ENCODE data around the gene COG3.

Gene COG3

GRCh38 chr13:45482571-45483173 lies 17.9 kb downstream of the COG3 start:
- no peaks in the 10 kb centered on the region for H3K79me2 ChIP-seq (ENCODE audit: insufficient read depth, low read depth)

GRCh38 chr13:45487604-45488003 lies 22.9 kb downstream of the COG3 start:
- Histone ChIP-seq H3K9ac (no peak overlapping the region), H4K20me1 (ENCODE audit: insufficient read depth) (no peaks in the 10 kb centered on the region), H3K4me3 (IDR thresholded peaks at IDR 0.05; ENCODE audit: insufficient read depth, low read depth, low read length) (no peak overlapping the region), H3K27ac (no peak overlapping the region), H2AFZ (ENCODE audit: low read depth) (no peak overlapping the region), H3K4me2 (no peak overlapping the region), H3K36me3 (ENCODE audit: insufficient read depth) (no peaks in the 10 kb centered on the region), H3K79me2 (ENCODE audit: insufficient read depth, low read depth) (no peaks in the 10 kb centered on the region), H3K27me3 (ENCODE audit: insufficient read depth, low read depth) (no peaks in the 10 kb centered on the region), H3K4me1 (ENCODE audit: low read depth, poor library complexity, severe bottlenecking) (no peaks in the 10 kb centered on the region)
- no peak for TF ChIP-seq CTCF (conservative IDR thresholded peaks at IDR 0.05; ENCODE audit: low read depth, low read length)

More at GRCh38 chr13:45482571-45483173, 17.9 kb downstream of the COG3 start:
- no peaks in the 10 kb centered on the region for H3K4me1 ChIP-seq (ENCODE audit: low read depth, poor library complexity, severe bottlenecking)
- H3K27ac ChIP-seq: no peak overlapping the region
- no peaks in the 10 kb centered on the region for H3K27me3 ChIP-seq (ENCODE audit: insufficient read depth, low read depth)
- no peak overlapping the region for H3K4me3 ChIP-seq (IDR thresholded peaks at IDR 0.05; ENCODE audit: insufficient read depth, low read depth, low read length)
- no peak overlapping the region for H2AFZ ChIP-seq (ENCODE audit: low read depth)
- TF ChIP-seq CTCF (conservative IDR thresholded peaks at IDR 0.05; ENCODE audit: low read depth, low read length): no peak
- H4K20me1 ChIP-seq (ENCODE audit: insufficient read depth): no peaks in the 10 kb centered on the region
- no peak overlapping the region for H3K9ac ChIP-seq
- H3K4me2 ChIP-seq: no peak overlapping the region
- no peaks in the 10 kb centered on the region for H3K36me3 ChIP-seq (ENCODE audit: insufficient read depth)

GRCh38 chr13:45490068-45490467 lies 25.3 kb downstream of the COG3 start:
- H3K4me1 ChIP-seq (ENCODE audit: low read depth, poor library complexity, severe bottlenecking): no peaks in the 10 kb centered on the region
- no peaks in the 10 kb centered on the region for H3K79me2 ChIP-seq (ENCODE audit: insufficient read depth, low read depth)
- no peaks in the 10 kb centered on the region for H3K27me3 ChIP-seq (ENCODE audit: insufficient read depth, low read depth)
- no peak overlapping the region for H3K9ac ChIP-seq
- H2AFZ ChIP-seq (ENCODE audit: low read depth): no peak overlapping the region
- no peak overlapping the region for H3K4me3 ChIP-seq (IDR thresholded peaks at IDR 0.05; ENCODE audit: insufficient read depth, low read depth, low read length)
- H3K36me3 ChIP-seq (ENCODE audit: insufficient read depth): no peaks in the 10 kb centered on the region
- no peak overlapping the region for H3K4me2 ChIP-seq
- no peak overlapping the region for H3K27ac ChIP-seq
- TF ChIP-seq CTCF (conservative IDR thresholded peaks at IDR 0.05; ENCODE audit: low read depth, low read length): peak; percentile 30; the same call in 1 of the 2 replicates
- no peaks in the 10 kb centered on the region for H4K20me1 ChIP-seq (ENCODE audit: insufficient read depth)

GRCh38 chr13:45492538-45492937 lies 27.8 kb downstream of the COG3 start:
- Histone ChIP-seq H3K9ac (no peak overlapping the region), H3K27ac (no peak overlapping the region), H2AFZ (ENCODE audit: low read depth) (no peak overlapping the region), H3K36me3 (ENCODE audit: insufficient read depth) (no peaks in the 10 kb centered on the region), H3K4me2 (no peak overlapping the region), H3K4me3 (IDR thresholded peaks at IDR 0.05; ENCODE audit: insufficient read depth, low read depth, low read length) (no peak overlapping the region), H3K79me2 (ENCODE audit: insufficient read depth, low read depth) (no peaks in the 10 kb centered on the region), H3K27me3 (ENCODE audit: insufficient read depth, low read depth) (no peaks in the 10 kb centered on the region), H3K4me1 (ENCODE audit: low read depth, poor library complexity, severe bottlenecking) (no peaks in the 10 kb centered on the region), H4K20me1 (ENCODE audit: insufficient read depth) (no peaks in the 10 kb centered on the region)
- no peak for TF ChIP-seq CTCF (conservative IDR thresholded peaks at IDR 0.05; ENCODE audit: low read depth, low read length)
